Upper lobe of right lung (tissue), 1 donor: ENCODE measurements around the gene TNXB. TPM values are rescaled to one million over a fixed set of nuclear protein-coding genes. Genes with fewer than 3 reads are reported as not detected.

ENCODE experiments used
- ATAC-seq: fragments of 200-7000 bp; cut with Tn5 transposase; one replicate; pipeline ENCODE4 v1.9.1; 2020; ENCODE audit warnings: mild to moderate bottlenecking, moderate library complexity
- DNase-seq: peaks from one replicate; pipeline ENCODE4 v3.0.0-alpha.2; 2020
- H3K27ac ChIP-seq: fragments of 200-600 bp; one replicate; pipeline ENCODE4 v1.8.0; 2022
- H3K27me3 ChIP-seq: fragments of 200-600 bp; one replicate; pipeline ENCODE4 v1.8.0; 2022; ENCODE audit warnings: mild to moderate bottlenecking
- H3K36me3 ChIP-seq: fragments of 200-600 bp; one replicate; pipeline ENCODE4 v1.8.0; 2022
- H3K4me1 ChIP-seq: fragments of 200-600 bp; one replicate; pipeline ENCODE4 v1.8.0; 2022
- H3K4me3 ChIP-seq: fragments of 200-600 bp; one replicate; pipeline ENCODE4 v1.8.0; 2022; ENCODE audit warnings: mild to moderate bottlenecking
- H3K9me3 ChIP-seq: fragments of 200-600 bp; one replicate; pipeline ENCODE4 v1.8.0; 2022
- CTCF ChIP-seq: fragments of 200-600 bp; IDR thresholded peaks from one replicate; pipeline ENCODE4 v1.8.0; 2022; ENCODE audit warnings: antibody characterized with exemption
- intact Hi-C: fragments of 100-400 bp; cut with DNase I; formaldehyde crosslinking; loops from one replicate; pipeline ENCODE4 v1.11.0; 2022
- long read RNA-seq: library from polyadenylated mRNA; unstranded; transcript quantifications from one replicate; pipeline ENCODE4 v2.0.0, GENCODE V29; 2021
- total RNA-seq: library from RNA; stranded (reverse); fragmentation: NEBNext Ultra II Directional; extraction: Animal tissue kit (Norgen Biotek cat#: 25700); gene quantifications from one replicate; pipeline ENCODE4 v1.2.1, GENCODE V29; 2021
- donor health status: DM: no; HTN: yes; CAD: no; lungs with severe emphysema.

TNXB gene
- 162 TPM for total RNA-seq
- long read RNA-seq, transcript TNXB-206 (14 exons, 2,756 nt) = minor isoform, 6 of 124 reads
- long read RNA-seq, transcript TNXB-203 (13 exons, 3,125 nt) = major isoform, 7 of 124 reads
- long read RNA-seq, partial matches to known transcripts = 102 of 124 reads
- long read RNA-seq, other reads (novel, unspliced or antisense) = 9 of 124 reads

- DNase-seq (no peak), ATAC-seq (peak; percentile 21)
- TF ChIP-seq CTCF = no peak
- peak within 1 kb of the TSS; percentile 84 for H3K27ac ChIP-seq
- intact Hi-C loops = no loop called here
- no peaks in the 10 kb centered on the region for H3K9me3 ChIP-seq
- H3K4me1 ChIP-seq = peaks cover 56% of the 10 kb centered on the region
- H3K4me3 ChIP-seq = peak within 1 kb of the TSS; percentile 62
- no peaks in the 10 kb centered on the region for H3K36me3 ChIP-seq
- no peaks in the 10 kb centered on the region for H3K27me3 ChIP-seq
Observed at GRCh38 chr6:32109114-32109764, at the start of gene TNXB. TSS of gene TNXB (minus strand) at chr6:32109338. CDS start at chr6:32098198, 11,140 bp downstream.

- intact Hi-C loops = no loop called here
- TF ChIP-seq CTCF = no peak
- ATAC-seq (no peak), DNase-seq (no peak)
- Histone ChIP-seq H3K4me3 (no peak overlapping the region), H3K36me3 (peaks cover 14% of the 10 kb centered on the region), H3K4me1 (peaks cover 17% of the 10 kb centered on the region), H3K9me3 (no peaks in the 10 kb centered on the region), H3K27ac (no peak overlapping the region), H3K27me3 (no peaks in the 10 kb centered on the region)
Observed at GRCh38 chr6:32158052-32158451, 48.9 kb upstream of the TNXB start.

- Histone ChIP-seq H3K9me3 (no peaks in the 10 kb centered on the region), H3K4me3 (no peak overlapping the region), H3K36me3 (peaks cover 14% of the 10 kb centered on the region), H3K4me1 (peaks cover 28% of the 10 kb centered on the region), H3K27me3 (no peaks in the 10 kb centered on the region), H3K27ac (no peak overlapping the region)
- intact Hi-C loops = no loop called here
- TF ChIP-seq CTCF = no peak
- no peak for DNase-seq
- ATAC-seq = no peak
Observed at GRCh38 chr6:32156891-32157290, 47.8 kb upstream of the TNXB start.

GRCh38 chr6:32154514-32155161, 45.5 kb upstream of the TNXB start:
- Histone ChIP-seq H3K4me3 (peak overlapping the region; percentile 75), H3K36me3 (peaks cover 11% of the 10 kb centered on the region), H3K4me1 (peaks cover 28% of the 10 kb centered on the region), H3K27ac (peak overlapping the region; percentile 87), H3K27me3 (peaks cover 10% of the 10 kb centered on the region), H3K9me3 (no peaks in the 10 kb centered on the region)
- peak; percentile 47 for TF ChIP-seq CTCF
- ATAC-seq (peak; percentile 75), DNase-seq (peak; percentile 74)
- intact Hi-C loops = no loop called here

GRCh38 chr6:32153564-32154513, 44.7 kb upstream of the TNXB start, which contains the start of gene PPT2:
TSS of gene PPT2 (plus strand) at chr6:32154141. CDS start at chr6:32154595, 454 bp downstream.
- H3K4me1 ChIP-seq = peaks cover 28% of the 10 kb centered on the region
- TF ChIP-seq CTCF = peak; percentile 20
- ATAC-seq = peak; percentile 75

More at GRCh38 chr6:32153564-32154513, 44.7 kb upstream of the TNXB start, which contains the start of gene PPT2:
- Histone ChIP-seq H3K9me3 (no peaks in the 10 kb centered on the region), H3K27ac (peak within 1 kb of the TSS; percentile 87), H3K27me3 (peaks cover 18% of the 10 kb centered on the region), H3K36me3 (peaks cover 10% of the 10 kb centered on the region), H3K4me3 (peak within 1 kb of the TSS; percentile 75)
- DNase-seq = peak; percentile 83
- intact Hi-C loops = no loop called here
